ENCODE results near the gene PTPRR. TPM values are rescaled to one million over a fixed set of nuclear protein-coding genes. Genes with fewer than 3 reads are reported as not detected.
A peak's percentile ranks its signal among the peaks of the same experiment; 100 is the strongest.

PTPRR gene
- total RNA-seq, 2 experiments from 2014 or later: not detected

DNA sequence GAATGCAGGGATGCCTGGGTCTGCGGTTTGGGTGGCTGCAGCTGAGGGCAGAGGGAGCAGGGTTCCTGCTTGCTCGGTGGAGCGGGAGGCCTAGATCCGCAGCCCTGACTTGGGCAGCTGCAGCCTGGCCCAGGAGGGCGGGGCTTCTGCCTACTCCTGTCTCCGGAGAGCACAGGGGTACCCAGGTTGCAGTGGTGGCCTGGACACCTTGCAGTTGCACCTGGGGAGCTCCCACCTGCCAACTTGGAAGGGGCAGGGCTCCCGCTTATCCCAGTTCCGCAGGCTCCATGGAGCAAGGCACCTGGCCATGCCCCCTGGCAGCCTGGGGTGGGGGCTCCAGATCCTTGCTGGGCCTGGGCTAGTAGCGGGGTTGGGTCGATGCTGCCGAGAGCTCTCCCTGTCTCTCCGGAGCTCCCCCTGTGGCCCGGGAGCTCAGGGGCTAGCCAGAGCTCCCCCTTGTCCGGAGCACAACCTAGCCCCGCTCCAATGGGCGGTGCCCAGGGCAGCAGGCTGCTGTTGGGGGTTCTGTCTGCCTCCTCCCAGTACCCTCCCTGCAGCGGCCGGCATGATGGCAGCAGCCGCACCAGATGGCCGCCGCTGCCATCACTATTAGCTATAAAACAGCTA, 136.4 kb downstream of the PTPRR start:
- H3K27ac Mint-ChIP-seq: no peak overlapping the region
- CTCF ChIA-PET: no interaction called here
- H3K9me3 ChIP-seq (ENCODE audit: control insufficient read depth in 1 of 2, insufficient read depth in 1 of 2, low read length in 2 of 2): peaks cover 0 to 14% of the 10 kb centered on the region in 2 experiments
- POLR2A ChIA-PET: no interaction called here
- no peak overlapping the region for H3K4me3 ChIP-seq (ENCODE audit: low read length)
- no peaks in the 10 kb centered on the region for H3K27me3 ChIP-seq (ENCODE audit: control insufficient read depth in 1 of 2, insufficient read depth in 2 of 2, low read length in 2 of 2)
- no peaks in the 10 kb centered on the region for H3K4me1 Mint-ChIP-seq (ENCODE audit: low read depth)
- H3K4me1 ChIP-seq (ENCODE audit: insufficient read depth, low read length): no peaks in the 10 kb centered on the region
- no peak for ATAC-seq (ENCODE audit: poor library complexity)
- H3K36me3 Mint-ChIP-seq (ENCODE audit: low read depth): no peaks in the 10 kb centered on the region
- no peaks in the 10 kb centered on the region for H3K36me3 ChIP-seq (ENCODE audit: insufficient read depth, low read length)
- no peak for TF ChIP-seq CTCF (IDR thresholded peaks at IDR 0.05)
- H3K27me3 Mint-ChIP-seq: no peaks in the 10 kb centered on the region
- no peak overlapping the region for H3K27ac ChIP-seq (ENCODE audit: low read depth in 1 of 2, low read length in 2 of 2)
- DNase-seq: peak in 1 of 14 experiments; percentile 3
- H3K9me3 Mint-ChIP-seq: no peaks in the 10 kb centered on the region
- intact Hi-C loops (cut with DNase I, micrococcal nuclease): no loop called here
- no peak overlapping the region for H3K4me3 Mint-ChIP-seq

DNA sequence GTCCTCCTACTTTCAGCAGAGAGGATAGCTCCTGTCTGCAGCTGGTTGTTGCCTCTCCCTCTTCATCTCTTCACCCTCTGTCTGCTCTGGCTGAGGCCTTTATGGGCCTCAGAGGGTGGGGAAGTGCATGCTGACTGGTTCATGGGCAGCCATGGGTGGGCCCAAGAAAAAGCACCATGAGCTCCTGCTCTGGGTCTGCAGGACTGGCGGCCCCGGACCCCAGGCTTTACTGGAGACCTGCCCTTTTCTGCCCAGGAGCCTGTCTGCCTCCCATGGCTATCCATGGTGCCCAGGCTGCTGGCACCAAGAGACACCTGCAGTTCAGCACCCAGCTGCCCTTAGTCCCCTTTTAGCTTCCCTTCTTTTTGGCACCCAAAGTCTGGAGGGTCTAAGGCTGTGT, 137.1 kb downstream of the PTPRR start:
- Histone ChIP-seq H3K4me1 (ENCODE audit: insufficient read depth, low read length) (no peaks in the 10 kb centered on the region), H3K27ac (ENCODE audit: low read depth in 1 of 2, low read length in 2 of 2) (no peak overlapping the region), H3K9me3 (ENCODE audit: control insufficient read depth in 1 of 2, insufficient read depth in 1 of 2, low read length in 2 of 2) (peaks cover 0 to 14% of the 10 kb centered on the region in 2 experiments), H3K36me3 (ENCODE audit: insufficient read depth, low read length) (no peaks in the 10 kb centered on the region), H3K27me3 (ENCODE audit: control insufficient read depth in 1 of 2, insufficient read depth in 2 of 2, low read length in 2 of 2) (no peaks in the 10 kb centered on the region), H3K4me3 (ENCODE audit: low read length) (no peak overlapping the region)
- intact Hi-C loops (cut with DNase I, micrococcal nuclease): no loop called here
- no peaks in the 10 kb centered on the region for H3K4me1 Mint-ChIP-seq (ENCODE audit: low read depth)
- TF ChIP-seq CTCF (IDR thresholded peaks at IDR 0.05): no peak
- no peak for DNase-seq
- ChIA-PET CTCF (no interaction called here), POLR2A (no interaction called here)
- no peak overlapping the region for H3K27ac Mint-ChIP-seq
- ATAC-seq (ENCODE audit: poor library complexity): no peak
- H3K36me3 Mint-ChIP-seq (ENCODE audit: low read depth): no peaks in the 10 kb centered on the region
- H3K27me3 Mint-ChIP-seq: no peaks in the 10 kb centered on the region
- no peak overlapping the region for H3K4me3 Mint-ChIP-seq
- H3K9me3 Mint-ChIP-seq: no peaks in the 10 kb centered on the region

- no peak overlapping the region for H3K27ac Mint-ChIP-seq
- TF ChIP-seq CTCF (IDR thresholded peaks at IDR 0.05): no peak
- no peaks in the 10 kb centered on the region for H3K4me1 ChIP-seq (ENCODE audit: insufficient read depth, low read length)
- H3K27me3 Mint-ChIP-seq: no peaks in the 10 kb centered on the region
- H3K27me3 ChIP-seq (ENCODE audit: control insufficient read depth in 1 of 2, insufficient read depth in 2 of 2, low read length in 2 of 2): no peaks in the 10 kb centered on the region
- peaks cover 0 to 10% of the 10 kb centered on the region in 2 experiments for H3K9me3 ChIP-seq (ENCODE audit: control insufficient read depth in 1 of 2, insufficient read depth in 1 of 2, low read length in 2 of 2)
- H3K9me3 Mint-ChIP-seq: no peaks in the 10 kb centered on the region
- no peaks in the 10 kb centered on the region for H3K36me3 Mint-ChIP-seq (ENCODE audit: low read depth)
- H3K4me1 Mint-ChIP-seq (ENCODE audit: low read depth): no peaks in the 10 kb centered on the region
- POLR2A ChIA-PET: no interaction called here
- H3K36me3 ChIP-seq (ENCODE audit: insufficient read depth, low read length): no peaks in the 10 kb centered on the region
- intact Hi-C loops (cut with DNase I, micrococcal nuclease): no loop called here
- H3K27ac ChIP-seq (ENCODE audit: low read depth in 1 of 2, low read length in 2 of 2): no peak overlapping the region
- ATAC-seq (ENCODE audit: poor library complexity): no peak
- CTCF ChIA-PET: no interaction called here
- no peak overlapping the region for H3K4me3 Mint-ChIP-seq
- DNase-seq: no peak
- no peak overlapping the region for H3K4me3 ChIP-seq (ENCODE audit: low read length)
Observed at GRCh38 chr12:70779250-70779649, 141.3 kb downstream of the PTPRR start.
